GM10248 (cell line): ENCODE results near the gene MR1.
A peak's percentile ranks its signal among the peaks of the same experiment; 100 is the strongest.

Source experiments
- CTCF ChIA-PET: fragments of 300-600 bp; sonication (Branson Sonifier 250); formaldehyde crosslinking; extraction: SDS; loops from one replicate; lab custom pipeline; 2021; ENCODE audit warnings: antibody characterized with exemption; lab: Yijun Ruan, JAX
- POLR2A ChIA-PET: fragments of 350-650 bp; sonication (Branson Sonifier 250); formaldehyde crosslinking; extraction: SDS; loops from one replicate; lab custom pipeline; 2020; ENCODE audit warnings: antibody characterized with exemption; lab: Yijun Ruan, JAX
- DNase-seq: peaks from one replicate; pipeline ENCODE4 v3.0.0; 2012; ENCODE audit errors: extremely low spot score
- TF ChIP-seq, protein P1 (sequence below): IDR thresholded peaks from 2 replicates; pipeline ENCODE4 v1.5.1; 2012; ENCODE audit warnings: mild to moderate bottlenecking, low read depth; ENCODE audit errors: extremely low read depth, missing control alignments, control extremely low read depth

The MR1 gene

DNA sequence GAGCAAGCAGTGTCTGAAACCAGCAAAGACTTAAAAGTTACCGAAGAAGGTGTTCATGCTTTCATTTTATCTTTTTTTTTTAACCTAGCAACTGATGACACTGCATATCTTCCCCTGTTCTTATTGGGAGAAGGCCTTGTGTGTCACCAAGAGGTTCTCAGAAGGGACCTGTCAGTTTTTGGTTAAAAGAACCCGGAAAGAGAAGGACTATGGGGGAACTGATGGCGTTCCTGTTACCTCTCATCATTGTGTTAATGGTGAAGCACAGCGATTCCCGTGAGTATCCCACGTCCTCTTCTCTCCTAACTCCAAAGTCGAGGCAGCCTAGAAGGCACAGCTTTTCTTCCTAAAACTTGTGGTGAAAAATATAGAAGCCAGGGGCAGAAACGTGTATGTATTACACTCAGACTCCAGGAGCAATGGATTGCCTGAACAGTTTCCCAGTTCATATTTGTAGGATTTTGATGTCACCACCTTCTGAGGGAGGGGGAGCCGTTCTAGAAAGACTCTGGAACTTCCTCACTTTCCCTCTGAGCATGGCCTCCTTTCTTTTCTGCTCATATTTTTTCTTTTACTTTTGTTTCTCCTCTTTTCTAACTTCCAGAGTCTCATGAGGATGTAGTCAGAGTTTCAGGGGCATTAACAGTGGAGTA, at the start of gene MR1:
Gene MR1 (plus strand): TSS at position 185 of the 653 bp plus-strand sequence. CDS start 25 bp downstream, at position 210.
- TF ChIP-seq, protein P1, sequence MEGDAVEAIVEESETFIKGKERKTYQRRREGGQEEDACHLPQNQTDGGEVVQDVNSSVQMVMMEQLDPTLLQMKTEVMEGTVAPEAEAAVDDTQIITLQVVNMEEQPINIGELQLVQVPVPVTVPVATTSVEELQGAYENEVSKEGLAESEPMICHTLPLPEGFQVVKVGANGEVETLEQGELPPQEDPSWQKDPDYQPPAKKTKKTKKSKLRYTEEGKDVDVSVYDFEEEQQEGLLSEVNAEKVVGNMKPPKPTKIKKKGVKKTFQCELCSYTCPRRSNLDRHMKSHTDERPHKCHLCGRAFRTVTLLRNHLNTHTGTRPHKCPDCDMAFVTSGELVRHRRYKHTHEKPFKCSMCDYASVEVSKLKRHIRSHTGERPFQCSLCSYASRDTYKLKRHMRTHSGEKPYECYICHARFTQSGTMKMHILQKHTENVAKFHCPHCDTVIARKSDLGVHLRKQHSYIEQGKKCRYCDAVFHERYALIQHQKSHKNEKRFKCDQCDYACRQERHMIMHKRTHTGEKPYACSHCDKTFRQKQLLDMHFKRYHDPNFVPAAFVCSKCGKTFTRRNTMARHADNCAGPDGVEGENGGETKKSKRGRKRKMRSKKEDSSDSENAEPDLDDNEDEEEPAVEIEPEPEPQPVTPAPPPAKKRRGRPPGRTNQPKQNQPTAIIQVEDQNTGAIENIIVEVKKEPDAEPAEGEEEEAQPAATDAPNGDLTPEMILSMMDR: no peak
- CTCF ChIA-PET: interaction anchor here (0.7 to 17.3 kb wide), 6 partner anchors 8 to 132 kb away, joined by 3 to 300 read pairs (median 8); partner anchors contain the start of gene STX6
- POLR2A ChIA-PET: interaction anchor here (1.3 to 4.1 kb wide), 3 partner anchors 9 to 56 kb away, joined by 4 to 14 read pairs (median 9); partner anchors contain the start of genes IER5 and STX6
- DNase-seq: peak; percentile 86

DNA sequence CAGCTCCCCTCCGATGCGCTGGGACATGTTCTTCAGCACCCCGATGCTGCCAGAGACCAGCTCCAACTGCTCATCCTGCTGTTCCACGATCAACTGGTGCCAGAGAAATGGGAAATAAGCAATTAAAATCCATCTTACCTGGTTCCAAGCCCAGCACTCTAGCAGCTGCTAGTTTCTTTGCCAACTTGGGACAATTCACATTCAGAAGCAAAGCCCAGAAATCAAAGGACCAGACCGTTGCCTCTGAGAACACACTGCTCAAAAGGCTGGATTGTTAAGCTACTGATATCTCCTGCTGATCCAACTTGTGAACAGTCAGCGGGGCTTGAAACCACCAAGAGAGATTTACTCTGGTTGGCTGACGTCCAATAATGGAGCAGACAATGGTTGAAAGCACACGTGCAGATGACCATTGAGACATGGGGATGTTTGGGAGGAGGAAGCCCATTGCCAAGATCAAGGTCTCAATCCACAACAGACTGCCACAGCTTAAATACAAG, 45.5 kb upstream of the MR1 start:
- DNase-seq: no peak
- POLR2A ChIA-PET: no interaction called here
- TF ChIP-seq, protein P1: no peak
- CTCF ChIA-PET: interaction anchor here (0.8 to 8.0 kb wide), 9 partner anchors 9 to 153 kb away, joined by 3 to 34 read pairs (median 4); no protein-coding TSS in a partner anchor

DNA sequence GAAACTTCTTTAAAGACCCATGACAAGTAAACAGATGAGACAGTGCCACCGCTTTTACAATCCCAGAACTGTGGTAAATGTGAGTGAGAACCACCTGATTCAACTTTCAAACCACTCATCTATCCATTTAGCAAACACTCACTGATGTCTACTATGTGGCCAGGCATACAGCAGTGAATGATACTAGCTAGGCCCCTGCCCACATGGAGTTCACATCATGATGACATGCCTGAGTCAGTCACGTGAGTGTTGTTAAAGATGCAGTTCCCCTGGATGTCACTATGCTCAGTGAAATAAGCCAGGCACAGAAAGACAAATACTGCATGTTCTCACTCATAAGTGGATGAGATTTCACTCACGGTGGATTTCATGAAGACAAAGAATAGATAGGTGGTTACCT, 39.5 kb upstream of the MR1 start:
- TF ChIP-seq, protein P1: no peak
- POLR2A ChIA-PET: no interaction called here
- DNase-seq: no peak
- CTCF ChIA-PET: interaction anchor here (8.0 kb wide), 1 partner anchor 8 kb away, joined by 34 read pairs; no protein-coding TSS in a partner anchor

DNA sequence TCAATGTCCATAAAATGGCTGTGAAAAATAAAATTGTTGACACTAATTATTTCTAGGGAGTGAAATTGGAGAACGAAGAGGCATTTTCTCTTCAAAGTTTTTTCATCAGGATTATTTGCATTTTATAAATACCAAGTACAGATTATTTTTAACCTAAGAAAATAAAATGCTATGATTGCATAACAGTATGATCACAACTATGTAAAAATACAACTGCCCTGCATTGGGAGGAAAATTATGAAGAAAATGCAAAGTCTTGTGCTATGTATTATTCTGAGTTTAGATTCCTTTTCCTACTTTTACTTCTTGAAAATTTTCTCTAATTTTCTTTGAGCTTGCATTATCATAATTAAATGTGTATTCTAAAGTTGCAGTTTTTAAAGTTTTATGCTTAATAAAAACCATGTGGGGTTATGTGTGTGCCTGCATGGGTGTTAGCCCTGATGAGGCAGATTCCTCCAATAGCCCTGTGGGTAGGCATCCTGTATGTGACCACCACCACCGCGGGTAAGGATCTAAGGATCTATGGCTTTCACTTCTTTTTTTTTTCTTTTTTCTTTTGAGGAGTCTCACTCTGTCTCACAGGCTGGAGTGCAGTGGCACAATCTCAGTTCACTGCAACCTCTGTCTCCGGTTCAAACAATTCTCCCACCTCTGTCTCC, 35.8 kb upstream of the MR1 start:
- TF ChIP-seq, protein P1: no peak
- ChIA-PET CTCF (interaction anchor here (1.3 to 1.6 kb wide), 2 partner anchors 10 to 12 kb away, joined by 4 read pairs; no protein-coding TSS in a partner anchor), POLR2A (no interaction called here)
- DNase-seq: no peak

DNA sequence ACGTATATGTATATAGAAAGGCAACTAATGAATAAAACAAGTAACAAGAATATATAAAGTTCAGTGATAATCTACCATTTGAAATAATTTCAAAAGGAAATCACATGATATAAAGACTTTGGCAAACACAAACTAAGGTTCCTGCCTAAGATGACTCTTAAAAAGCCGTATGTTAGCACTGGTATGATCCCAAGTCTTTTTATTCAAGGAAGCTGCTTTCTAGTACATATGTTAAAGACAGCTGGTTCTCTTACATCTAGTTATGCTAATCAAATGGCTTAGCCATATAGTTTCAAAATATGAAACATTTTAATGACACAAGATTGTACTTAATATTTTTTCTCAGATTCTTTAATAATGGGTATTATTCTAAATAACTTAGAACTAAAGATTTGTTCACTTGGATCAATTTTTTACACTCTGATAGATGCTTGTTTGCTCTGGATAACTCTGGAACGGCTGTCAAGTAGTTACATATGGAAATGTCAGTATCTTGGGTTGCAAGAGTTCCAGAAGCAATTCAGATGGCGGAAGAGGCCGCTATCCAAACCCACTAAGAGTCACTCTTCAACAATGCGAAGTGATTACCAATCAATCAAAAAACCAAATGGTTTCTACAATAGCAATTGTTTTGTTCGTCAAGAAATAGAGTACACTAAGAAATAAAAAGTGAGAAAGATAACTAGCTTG, 32.5 kb upstream of the MR1 start:
- POLR2A ChIA-PET: no interaction called here

More for the DNA sequence above, 32.5 kb upstream of the MR1 start:
- no peak for DNase-seq
- TF ChIP-seq, protein P1: no peak
- CTCF ChIA-PET: interaction anchor here (2.2 to 6.0 kb wide), 3 partner anchors 10 to 17 kb away, joined by 6 to 34 read pairs (median 8); no protein-coding TSS in a partner anchor
